GM18868 (cell line): ENCODE results near the gene KCTD5.
"Not testable (repeated sequence)": the region's sequence is repeated elsewhere in the genome, so short reads cannot be mapped to it uniquely, and the experiment has no call there.

ENCODE experiments used
- ATAC-seq: cut with Tn5 transposase; IDR thresholded peaks from one replicate; pipeline ENCODE4 v1.9.1; 2021; ENCODE audit warnings: mild to moderate bottlenecking, moderate library complexity; ENCODE audit not compliant: unreplicated experiment

KCTD5 gene

GRCh38 chr16:2721634-2722173, 39.4 kb downstream of the KCTD5 start:
- not testable (repeated sequence) for ATAC-seq

- ATAC-seq = no peak
Observed at GRCh38 chr16:2724088-2724676, 41.9 kb downstream of the KCTD5 start.

GRCh38 chr16:2724816-2725348, 42.6 kb downstream of the KCTD5 start:
- ATAC-seq = no peak

GRCh38 chr16:2726923-2727322, 44.6 kb downstream of the KCTD5 start:
- ATAC-seq = no peak

- no peak for ATAC-seq
Observed at GRCh38 chr16:2728034-2728433, 45.7 kb downstream of the KCTD5 start.

GRCh38 chr16:2734844-2735515, 52.7 kb downstream of the KCTD5 start:
- no peak for ATAC-seq

- ATAC-seq = no peak
Observed at GRCh38 chr16:2736476-2737237, 54.3 kb downstream of the KCTD5 start.

GRCh38 chr16:2737238-2737605, 54.9 kb downstream of the KCTD5 start:
- ATAC-seq = no peak

- ATAC-seq = no peak
Observed at GRCh38 chr16:2737895-2738418, 55.6 kb downstream of the KCTD5 start.

- no peak for ATAC-seq
Observed at GRCh38 chr16:2738615-2739014, 56.3 kb downstream of the KCTD5 start.

- ATAC-seq = no peak
Observed at GRCh38 chr16:2739625-2740430, 57.5 kb downstream of the KCTD5 start.

GRCh38 chr16:2740476-2740875, 58.2 kb downstream of the KCTD5 start:
- no peak for ATAC-seq

GRCh38 chr16:2741168-2741567, 58.8 kb downstream of the KCTD5 start:
- no peak for ATAC-seq

GRCh38 chr16:2742323-2743006, 60.1 kb downstream of the KCTD5 start:
- ATAC-seq = no peak

- ATAC-seq = no peak
Observed at GRCh38 chr16:2743007-2743810, 60.9 kb downstream of the KCTD5 start.

- no peak for ATAC-seq
Observed at GRCh38 chr16:2744711-2745110, 62.4 kb downstream of the KCTD5 start.

- no peak for ATAC-seq
Observed at GRCh38 chr16:2745116-2745890, 63.0 kb downstream of the KCTD5 start.

- no peak for ATAC-seq
Observed at GRCh38 chr16:2745961-2746360, 63.6 kb downstream of the KCTD5 start.
